GM19099 (cell line): ENCODE data around the gene ECSCR.

Source experiments
- POLR2A ChIP-seq: IDR thresholded peaks from 3 replicates; pipeline ENCODE4 v1.6.1; 2011; ENCODE audit warnings: low read depth; ENCODE audit not compliant: insufficient read length; ENCODE audit errors: extremely low read depth

ECSCR gene

GRCh38 chr5:139406963-139407362 lies 55.6 kb downstream of the ECSCR start:
- no peak for TF ChIP-seq POLR2A

- TF ChIP-seq POLR2A, result no peak
Observed at GRCh38 chr5:139404484-139404840, 58.1 kb downstream of the ECSCR start.

- peak; percentile 58 for TF ChIP-seq POLR2A
Observed at GRCh38 chr5:139403787-139404483, 58.6 kb downstream of the ECSCR start, which contains the start of gene SPATA24. TSS of gene SPATA24 (minus strand) at chr5:139404089. CDS start at chr5:139404060, 29 bp downstream.

GRCh38 chr5:139403418-139403786 lies 59.1 kb downstream of the ECSCR start:
- no peak for TF ChIP-seq POLR2A

GRCh38 chr5:139402561-139403158 lies 59.9 kb downstream of the ECSCR start:
- peak; percentile 12 for TF ChIP-seq POLR2A

- TF ChIP-seq POLR2A, result no peak
Observed at GRCh38 chr5:139401546-139401945, 61.0 kb downstream of the ECSCR start.

GRCh38 chr5:139399501-139400121 lies 62.9 kb downstream of the ECSCR start:
- no peak for TF ChIP-seq POLR2A
